ENCODE results near the gene HOXA5.

The HOXA5 gene

GRCh38 chr7:27104341-27105058, 39.0 kb downstream of the HOXA5 start:
- DNase-seq, result no peak

DNA sequence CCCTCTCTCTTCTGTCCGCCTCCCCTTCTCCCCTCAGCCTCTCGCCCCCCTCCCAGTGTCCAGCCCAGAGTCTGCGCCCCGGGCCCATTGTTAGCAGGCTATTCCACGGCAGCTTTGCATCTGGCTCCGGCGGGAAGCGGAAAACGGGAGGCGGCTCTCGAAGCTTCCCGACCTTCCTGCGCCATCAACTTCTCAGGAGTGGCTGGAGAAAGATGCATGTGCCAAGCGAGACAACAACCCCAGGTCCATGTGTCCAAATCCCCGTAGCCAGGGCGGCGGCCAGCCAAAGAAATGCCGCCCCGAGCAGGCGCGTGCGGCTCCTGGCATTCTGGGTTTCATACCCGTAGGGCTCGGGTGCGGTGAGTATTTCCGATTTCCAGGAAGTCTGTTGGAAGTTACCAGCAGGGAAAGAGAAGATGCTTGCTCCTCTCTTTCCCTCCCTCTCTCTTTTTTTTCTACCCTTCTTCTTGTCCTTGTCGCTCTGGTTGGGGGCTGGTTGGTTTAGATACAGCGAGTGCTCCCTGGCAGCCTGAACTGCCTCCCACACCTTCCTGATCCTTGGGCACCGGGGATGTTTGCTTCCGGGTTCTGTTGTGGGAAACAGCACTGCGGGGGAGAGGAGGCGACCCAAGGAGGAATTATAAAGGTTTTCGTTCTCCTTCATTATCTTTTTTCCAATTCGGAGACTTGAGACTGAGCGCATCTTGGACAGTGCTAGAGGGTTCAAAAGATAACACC, 39.8 kb downstream of the HOXA5 start:
- DNase-seq, result no peak

GRCh38 chr7:27102581-27103442, 40.7 kb downstream of the HOXA5 start, which contains the start of gene HOXA2:
TSS of gene HOXA2 (minus strand) at chr7:27102683. CDS start at chr7:27102500, 183 bp downstream.
- DNase-seq, result no peak

GRCh38 chr7:27101957-27102580, 41.4 kb downstream of the HOXA5 start:
- DNase-seq, result no peak

DNA sequence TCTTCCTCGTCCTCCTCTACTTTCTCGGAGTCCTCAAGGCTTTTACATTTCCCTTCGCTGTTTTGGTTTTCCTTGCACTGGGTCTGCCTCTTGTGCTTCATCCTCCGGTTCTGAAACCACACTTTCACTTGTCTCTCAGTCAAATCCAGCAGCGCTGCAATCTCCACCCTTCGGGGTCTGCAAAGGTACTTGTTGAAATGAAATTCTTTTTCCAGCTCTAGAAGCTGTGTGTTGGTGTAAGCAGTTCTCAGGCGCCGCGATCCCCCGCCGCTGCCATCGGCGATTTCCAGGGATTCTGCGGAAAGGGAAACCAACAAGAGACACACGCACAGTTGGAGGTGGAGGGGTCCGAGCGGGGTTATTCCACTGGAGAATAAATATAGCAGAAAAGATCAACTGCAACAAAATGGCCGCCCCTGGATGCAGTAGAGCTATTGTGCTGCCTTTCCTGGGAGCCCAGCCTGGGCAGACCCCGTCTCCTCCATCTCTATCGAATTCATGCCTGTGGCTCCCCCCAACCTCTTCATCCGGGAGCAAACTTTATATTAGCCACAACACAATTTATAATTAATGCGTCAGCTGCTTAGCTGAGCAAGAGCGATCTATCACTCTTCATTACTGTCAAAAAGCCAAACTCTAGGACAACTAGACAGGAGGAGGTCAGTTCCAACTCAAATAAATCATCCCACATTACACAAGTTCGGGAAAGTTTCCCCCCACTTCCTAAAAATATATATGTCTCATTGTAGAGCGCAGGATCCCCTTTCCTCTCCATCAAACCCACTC, 42.1 kb downstream of the HOXA5 start:
- no peak for DNase-seq

DNA sequence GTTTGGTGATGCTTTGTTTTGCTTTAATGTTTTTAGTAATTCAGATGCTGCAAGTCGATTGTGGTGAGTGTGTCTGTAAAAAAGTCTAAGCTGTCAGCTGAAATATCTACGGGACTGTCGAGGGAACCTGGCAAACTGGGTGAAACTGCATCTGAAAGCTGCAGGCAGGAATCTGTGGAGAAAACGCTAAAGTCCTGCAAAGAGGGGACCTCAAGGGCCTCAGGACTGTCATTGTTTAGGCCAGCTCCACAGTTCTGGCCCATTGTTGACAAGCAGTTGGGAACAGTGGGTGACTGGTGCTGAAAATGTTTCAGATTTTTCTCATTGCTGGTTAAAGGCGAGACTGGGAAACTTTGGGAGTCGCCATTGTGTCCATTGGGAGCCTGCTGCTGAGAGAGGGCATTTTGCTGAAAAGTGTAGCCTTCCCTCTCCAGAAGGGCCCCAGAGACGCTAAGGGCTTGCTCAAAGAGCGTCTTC, 42.7 kb downstream of the HOXA5 start:
- DNase-seq, result no peak

DNA sequence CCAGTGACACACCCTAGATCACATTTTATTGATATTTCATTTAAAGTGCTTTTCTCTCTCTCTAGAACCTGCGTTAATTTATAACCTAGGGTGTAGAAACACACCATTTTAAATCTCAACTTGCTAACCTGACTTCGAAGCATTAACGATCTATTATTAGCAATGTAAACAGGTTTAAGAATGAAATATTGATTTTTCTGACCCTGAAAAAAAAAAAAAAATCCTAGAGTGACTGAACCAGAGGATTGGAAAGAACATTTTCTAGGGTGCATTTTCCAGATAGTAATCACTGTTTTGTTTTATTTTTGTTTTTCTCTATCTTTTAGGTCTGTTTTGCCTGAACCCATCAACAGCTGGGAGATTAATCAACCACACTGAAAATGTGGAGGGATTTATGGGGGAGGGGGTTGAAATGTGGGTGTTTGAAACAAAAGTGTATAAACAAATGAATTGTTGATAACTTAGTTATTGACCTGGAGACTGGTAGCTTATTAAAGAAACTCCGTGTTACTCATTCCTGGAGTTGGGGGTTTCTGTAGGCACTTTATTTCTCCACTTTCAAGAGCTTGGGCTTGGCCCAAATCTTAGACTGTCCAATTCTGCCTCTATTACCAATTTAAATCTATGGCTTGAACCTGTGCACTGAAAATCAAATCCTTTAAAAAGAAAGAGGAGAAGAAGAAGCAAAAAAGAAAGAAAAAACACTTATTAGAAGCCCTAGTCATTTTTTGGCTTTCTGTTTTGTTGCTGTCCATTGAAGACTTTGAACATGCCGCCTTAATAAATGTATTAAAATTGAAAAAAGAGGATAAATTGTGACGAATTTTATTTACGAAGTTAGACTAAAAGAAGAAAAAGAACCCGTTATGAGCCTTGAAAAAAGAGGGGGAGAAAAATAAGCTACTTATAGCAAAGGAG, 43.8 kb downstream of the HOXA5 start:
- no peak for DNase-seq

DNA sequence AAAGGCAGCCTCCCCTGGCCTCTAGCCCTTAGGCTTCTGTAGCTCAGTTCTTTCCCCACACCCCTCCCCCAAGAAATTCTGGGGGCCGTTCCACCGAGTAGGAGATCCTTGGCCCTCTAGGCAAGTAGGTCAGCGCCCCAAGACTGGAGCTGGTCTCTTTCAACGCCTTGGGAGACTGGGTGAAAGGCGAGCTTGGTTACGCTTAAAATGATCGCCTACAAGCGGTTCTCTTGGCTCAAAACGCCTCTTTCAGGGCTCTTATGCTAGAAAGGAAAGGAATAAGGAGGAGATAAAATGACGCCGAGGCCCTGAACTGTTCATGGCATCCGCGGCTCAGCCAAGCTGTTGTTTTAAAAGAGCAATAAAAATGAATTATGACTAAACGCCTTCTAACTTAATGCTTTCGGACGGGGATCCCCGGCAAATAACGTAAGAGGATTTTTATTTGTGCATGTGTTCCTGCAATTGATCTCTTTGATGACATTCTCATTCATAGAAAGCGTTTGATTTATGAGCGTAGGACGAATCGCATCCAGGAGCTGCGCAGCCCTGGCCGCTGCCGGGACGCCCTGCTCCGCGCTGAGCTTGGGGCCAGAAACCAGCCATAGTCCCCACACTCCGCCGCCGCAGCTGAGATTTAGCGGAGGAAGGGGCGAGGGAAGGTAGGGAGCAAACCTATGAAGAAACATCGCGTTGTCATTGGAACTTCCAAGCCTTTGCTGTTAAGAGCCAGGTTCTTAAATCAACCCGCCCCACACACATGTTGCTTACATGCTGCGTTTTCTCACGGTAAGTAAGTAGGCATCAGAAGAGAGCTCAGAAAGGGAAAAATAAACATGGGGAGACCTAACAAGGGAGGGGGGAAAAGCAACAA, 44.7 kb downstream of the HOXA5 start:
- no peak for DNase-seq

DNA sequence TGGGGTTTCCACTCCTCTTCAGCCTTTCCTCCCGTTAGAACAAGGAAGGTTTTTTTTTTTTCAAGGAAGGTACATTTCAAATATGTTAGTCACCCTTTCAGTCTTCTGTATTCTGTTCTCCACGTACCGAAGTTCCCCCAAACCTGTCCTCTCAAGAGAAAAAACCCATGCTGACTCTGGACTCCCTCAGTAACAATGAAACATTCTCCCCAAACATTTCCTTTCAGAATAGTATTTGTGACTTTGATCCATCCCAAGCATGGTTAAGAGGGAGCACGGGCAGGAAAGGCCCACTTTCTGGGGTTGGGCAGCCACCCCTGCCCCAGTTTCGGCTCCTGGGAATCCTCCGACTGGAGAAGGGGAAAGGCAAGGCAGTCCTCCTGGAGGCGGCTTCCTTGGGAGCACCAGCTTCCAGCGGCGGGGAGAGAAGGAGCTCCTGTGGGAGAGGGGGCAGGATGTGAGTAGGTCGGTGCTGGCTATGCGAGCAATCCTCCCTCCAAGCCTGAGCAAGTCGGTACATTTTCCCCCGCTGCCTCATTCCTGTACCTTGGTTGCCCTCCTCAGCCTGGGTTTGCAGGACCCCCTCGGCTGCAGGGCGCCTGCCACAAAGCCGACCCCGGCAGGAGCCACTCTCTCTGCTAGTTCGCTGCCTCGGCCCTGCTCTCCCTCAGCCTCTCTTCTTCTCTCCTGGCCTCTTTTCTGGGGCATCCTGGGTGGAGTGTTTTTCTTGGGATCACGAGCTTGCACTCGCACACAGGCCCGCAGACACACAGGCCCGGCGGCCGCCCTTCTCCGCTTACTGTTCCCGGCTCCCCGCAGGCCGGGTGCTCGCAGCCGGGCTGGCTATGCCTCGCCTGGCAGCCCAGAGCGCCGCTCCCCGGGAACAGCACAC, 45.5 kb downstream of the HOXA5 start:
- no peak for DNase-seq

GRCh38 chr7:27096768-27097514, 46.5 kb downstream of the HOXA5 start:
- DNase-seq, result no peak

DNA sequence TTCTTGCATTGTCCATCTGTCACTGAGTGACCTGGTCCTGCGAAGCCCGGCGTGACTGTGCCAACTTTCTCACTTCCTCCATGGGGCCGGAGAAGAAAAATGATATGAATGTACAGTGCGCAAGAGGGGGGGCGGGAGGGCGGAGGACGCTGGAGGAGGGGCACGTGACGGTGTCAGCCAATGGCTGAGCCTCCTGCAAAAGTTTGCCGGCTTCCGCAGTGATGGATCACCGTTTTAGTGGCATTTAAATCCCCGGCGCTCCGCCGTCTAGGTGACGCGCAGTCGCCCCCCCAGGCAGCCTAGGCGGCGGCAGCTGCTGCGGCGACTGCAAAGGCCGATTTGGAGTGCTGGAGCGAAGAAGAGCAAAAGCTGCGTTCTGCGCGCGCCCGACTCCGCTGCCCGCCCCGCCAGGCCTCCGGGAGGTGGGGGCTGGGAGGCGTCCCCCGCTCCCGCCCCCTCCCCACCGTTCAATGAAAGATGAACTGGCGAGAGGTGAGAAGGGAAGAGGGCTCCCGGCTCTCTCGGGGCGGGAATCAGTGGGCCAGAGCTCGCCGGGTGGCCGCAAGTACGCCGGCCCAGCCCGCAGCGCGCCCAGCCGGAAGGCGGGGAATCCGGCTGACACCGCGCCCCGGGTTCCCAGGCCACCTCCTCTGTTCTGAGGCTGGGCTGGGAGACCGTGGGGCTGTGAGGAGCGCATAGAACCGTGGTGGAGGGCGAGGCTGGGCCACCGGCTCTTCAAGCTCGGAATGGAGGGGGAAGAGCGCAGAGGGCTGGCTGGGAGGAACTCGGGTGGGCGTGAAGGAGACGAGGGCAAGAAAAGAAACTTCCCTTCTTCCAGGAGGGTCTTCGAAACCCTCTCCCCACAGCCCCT, 47.3 kb downstream of the HOXA5 start, which contains the start of gene HOXA1:
TSS of gene HOXA1 (minus strand) at position 104 of the 871 bp plus-strand sequence. CDS start at position 16, 88 bp downstream.
- peak; percentile 66 for DNase-seq

- no peak for DNase-seq
Observed at GRCh38 chr7:27095050-27095896, 48.2 kb downstream of the HOXA5 start.

DNA sequence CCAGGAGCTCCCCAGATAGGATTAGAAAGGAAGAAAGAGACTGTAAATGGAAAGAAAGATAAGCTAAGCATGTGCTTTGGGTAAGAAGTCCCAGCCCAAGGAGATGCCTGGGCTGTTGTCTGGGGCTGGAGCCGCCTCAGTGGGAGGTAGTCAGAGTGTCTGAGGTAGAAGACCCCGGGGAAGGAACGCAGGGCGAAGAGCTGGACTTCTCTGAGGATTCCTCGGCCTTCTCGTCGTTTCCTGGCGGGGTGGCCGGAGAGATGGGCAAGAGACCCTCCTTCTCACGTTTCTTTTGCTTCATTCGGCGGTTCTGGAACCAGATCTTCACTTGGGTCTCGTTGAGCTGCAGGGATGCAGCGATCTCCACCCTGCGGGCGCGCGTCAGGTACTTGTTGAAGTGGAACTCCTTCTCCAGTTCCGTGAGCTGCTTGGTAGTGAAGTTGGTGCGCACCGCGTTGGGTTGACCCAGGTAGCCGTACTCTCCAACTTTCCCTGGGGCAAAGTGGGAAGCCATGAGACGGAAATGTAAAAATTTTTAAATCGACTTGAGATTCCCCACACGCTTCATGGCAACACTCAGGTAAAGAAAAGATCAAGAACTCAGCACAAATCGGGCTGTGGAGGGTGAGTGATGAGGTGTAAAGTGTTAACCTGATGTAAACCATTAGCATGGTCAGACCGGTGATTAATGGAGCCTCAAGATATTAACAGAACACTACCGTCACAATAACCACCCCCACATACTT, 49.0 kb downstream of the HOXA5 start:
- no peak for DNase-seq

DNA sequence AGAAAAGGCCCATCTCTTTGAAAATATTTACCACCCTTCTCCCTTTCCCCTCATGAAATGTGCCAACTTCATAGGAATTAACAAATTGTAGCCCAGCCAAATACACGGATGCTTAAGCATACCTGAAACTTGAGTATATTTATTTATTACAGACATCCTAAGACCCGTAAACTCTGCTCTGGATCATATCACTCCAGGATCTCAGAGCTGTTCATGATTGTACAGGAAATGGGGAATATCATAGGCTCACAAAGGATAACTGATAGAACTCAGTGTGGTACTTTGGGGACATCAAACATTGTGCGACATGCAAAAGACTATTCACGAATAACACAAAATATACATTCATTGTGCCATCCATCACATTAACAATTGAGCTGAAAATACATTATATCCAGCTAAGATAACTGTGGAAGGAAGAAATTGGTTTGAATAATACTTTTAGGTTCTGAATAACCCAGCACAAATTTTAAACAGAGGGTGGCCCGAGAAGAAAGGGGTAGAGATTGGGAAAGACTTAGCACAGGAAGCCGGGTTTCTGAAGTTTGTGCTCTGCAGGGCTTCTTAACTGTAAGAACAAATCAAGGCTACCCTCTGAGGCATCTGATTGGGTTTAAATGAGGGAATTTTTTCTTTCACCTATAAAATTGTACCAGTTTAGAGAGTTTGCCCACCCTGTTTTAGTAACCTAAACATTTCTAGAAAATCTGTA, 50.1 kb downstream of the HOXA5 start:
- DNase-seq, result no peak
